Common myeloid progenitor, CD34-positive (primary cell): ENCODE measurements around the gene SDR42E1.
"Not testable (repeated sequence)": the region's sequence is repeated elsewhere in the genome, so short reads cannot be mapped to it uniquely, and the experiment has no call there.

Experiments used
- CTCF ChIA-PET: fragments of 350-600 bp; sonication (Branson Sonifier 250); formaldehyde crosslinking; loops from one replicate; lab custom pipeline; 2021; ENCODE audit warnings: antibody characterized with exemption; lab: Charles Lee
- POLR2A ChIA-PET: fragments of 350-600 bp; sonication (Branson Sonifier 250); formaldehyde crosslinking; loops from one replicate; lab custom pipeline; 2021; ENCODE audit warnings: antibody characterized with exemption; lab: Charles Lee
- DNase-seq, 3 donors: peaks; one replicate each; pipeline versions ENCODE4 v3.0.0 to v3.0.0-alpha.2; 2013
- H3K27ac ChIP-seq, 2 experiments: 1 replicate in 1 of 2; 2 replicates in 1 of 2; pipeline ENCODE4 v1.7.0; 2013; ENCODE audit warnings: inconsistent platforms in 2 of 2, low read length in 2 of 2, mild to moderate bottlenecking in 2 of 2, low read depth in 1 of 2, moderate library complexity in 1 of 2; ENCODE audit not compliant: severe bottlenecking in 2 of 2, insufficient read depth in 1 of 2, poor library complexity in 1 of 2
- H3K27me3 ChIP-seq, 5 experiments: replicated peaks in 2 of 5; 1 replicate in 3 of 5; 2 replicates in 2 of 5; pipeline versions ENCODE4 v1.6.1 to v1.7.0; 2013; ENCODE audit warnings: low read length in 4 of 5, mild to moderate bottlenecking in 2 of 5, moderate library complexity in 2 of 5, inconsistent platforms in 1 of 5; ENCODE audit not compliant: insufficient read depth in 5 of 5, control insufficient read depth in 4 of 5
- H3K36me3 ChIP-seq, 4 experiments: 1 replicate in 2 of 4; 2 replicates in 2 of 4; pipeline versions ENCODE4 v1.6.1 to v1.7.0; 2013; ENCODE audit warnings: low read length in 3 of 4, control low read depth in 1 of 4, mild to moderate bottlenecking in 1 of 4; ENCODE audit not compliant: control insufficient read depth in 4 of 4, insufficient read depth in 4 of 4
- H3K4me1 ChIP-seq, 4 experiments: 1 replicate in 3 of 4; 2 replicates in 1 of 4; pipeline versions ENCODE4 v1.6.1 to v1.7.1; 2013; ENCODE audit warnings: low read length in 3 of 4, mild to moderate bottlenecking in 3 of 4, control low read depth in 1 of 4, inconsistent platforms in 1 of 4, moderate library complexity in 1 of 4; ENCODE audit not compliant: control insufficient read depth in 4 of 4, insufficient read depth in 4 of 4; ENCODE audit errors: control extremely low read depth in 1 of 4
- H3K4me3 ChIP-seq, 7 experiments: 1 replicate in 4 of 7; 2 replicates in 3 of 7; pipeline versions ENCODE4 v1.5.1 to v1.7.0; 2013; ENCODE audit warnings: mild to moderate bottlenecking in 7 of 7, low read length in 6 of 7, moderate library complexity in 6 of 7, inconsistent platforms in 2 of 7, low read depth in 2 of 7, control low read depth in 1 of 7; ENCODE audit not compliant: insufficient read depth in 4 of 7, control insufficient read depth in 1 of 7; ENCODE audit errors: extremely low read depth in 1 of 7
- H3K9me3 ChIP-seq, 5 experiments: 1 replicate in 4 of 5; 2 replicates in 1 of 5; pipeline versions ENCODE4 v1.6.1 to v1.7.1; 2013; ENCODE audit warnings: low read length in 4 of 5, mild to moderate bottlenecking in 2 of 5, inconsistent platforms in 1 of 5, low read depth in 1 of 5, moderate library complexity in 1 of 5; ENCODE audit not compliant: control insufficient read depth in 4 of 5, insufficient read depth in 2 of 5; ENCODE audit errors: control extremely low read depth in 1 of 5
- WGBS: methylation state at CpG from one replicate; pipeline ENCODE4 v1.1.5; 2013; ENCODE audit not compliant: insufficient coverage; 5-methylcytosine and 5-hydroxymethylcytosine counted together

SDR42E1 gene

DNA sequence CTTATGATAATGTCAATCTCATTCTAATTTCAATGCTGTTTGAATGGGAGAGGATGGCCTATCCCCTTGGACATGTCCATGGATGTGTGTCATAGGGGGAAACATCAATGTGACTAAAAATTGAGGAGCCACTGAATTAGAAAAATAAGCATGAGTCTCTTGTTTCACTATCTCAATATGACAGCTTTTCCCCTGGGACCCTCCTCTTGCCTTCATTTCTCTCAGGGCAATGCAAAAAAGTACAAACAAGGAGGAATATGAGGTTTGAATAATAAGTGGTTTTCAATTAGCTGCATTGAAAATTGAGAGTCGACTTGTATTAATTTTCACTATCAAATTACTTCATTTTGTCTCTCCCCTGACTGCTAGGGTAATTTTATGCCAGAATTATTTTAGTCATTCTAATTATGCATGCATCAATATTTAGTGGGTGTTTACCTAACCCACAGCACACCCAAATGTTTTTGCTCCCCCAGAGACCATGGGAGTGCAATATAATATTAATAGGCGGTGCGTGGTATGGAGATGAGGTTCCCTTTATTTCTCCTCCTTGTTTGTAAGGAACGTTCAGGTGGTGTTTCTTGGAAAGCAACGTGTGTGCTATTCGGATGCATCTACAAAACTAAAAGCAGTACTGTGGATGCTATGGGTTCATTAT lies 6.8 kb upstream of the SDR42E1 start:
- no CpG with 5 or more reads among the region's 6 CpGs for WGBS
- CTCF ChIA-PET: interaction anchor here (0.6 kb wide), 1 partner anchor 213 kb away, joined by 3 read pairs; no protein-coding TSS in a partner anchor

DNA sequence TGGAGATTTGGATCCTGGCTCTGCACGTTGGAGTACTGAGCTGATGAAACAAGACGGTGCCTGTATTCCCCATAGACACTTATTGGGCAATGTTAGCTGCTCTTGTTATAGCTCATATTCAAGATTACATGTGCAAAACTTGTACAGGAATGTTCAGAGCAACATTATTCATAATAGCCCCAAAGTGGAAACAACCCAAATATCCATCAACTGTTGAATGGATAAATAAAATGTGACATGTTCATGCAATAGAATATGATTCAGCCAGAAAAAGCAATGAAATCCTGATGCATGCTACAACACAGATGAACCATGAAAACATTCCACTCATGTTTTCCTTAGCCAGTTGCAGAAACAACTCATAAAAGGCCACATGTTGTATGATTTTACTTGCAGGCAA lies 5.7 kb upstream of the SDR42E1 start:
- POLR2A ChIA-PET: no interaction called here
- Histone ChIP-seq H3K4me3 (no peak overlapping the region), H3K27me3 (peaks cover 0 to 7% (median 3%) of the 10 kb centered on the region in 5 experiments), H3K27ac (no peak overlapping the region), H3K36me3 (no peaks in the 10 kb centered on the region), H3K4me1 (no peaks in the 10 kb centered on the region), H3K9me3 (peaks cover 3 to 14% (median 7%) of the 10 kb centered on the region in 5 experiments)
- CTCF ChIA-PET: interaction anchor here (1.0 to 1.2 kb wide), 2 partner anchors 13 to 122 kb away, joined by 3 read pairs; no protein-coding TSS in a partner anchor
- no peak for DNase-seq
- 86% methylated on average over 1 of the region's 2 CpGs for WGBS

More for the DNA sequence above, 6.8 kb upstream of the SDR42E1 start:
- H3K4me3 ChIP-seq: no peak overlapping the region
- H3K4me1 ChIP-seq: no peaks in the 10 kb centered on the region
- H3K27me3 ChIP-seq: peaks cover 0 to 7% (median 3%) of the 10 kb centered on the region in 5 experiments
- no peak overlapping the region for H3K27ac ChIP-seq
- DNase-seq: no peak
- POLR2A ChIA-PET: no interaction called here
- H3K36me3 ChIP-seq: no peaks in the 10 kb centered on the region
- H3K9me3 ChIP-seq: peaks cover 3 to 13% (median 7%) of the 10 kb centered on the region in 5 experiments

DNA sequence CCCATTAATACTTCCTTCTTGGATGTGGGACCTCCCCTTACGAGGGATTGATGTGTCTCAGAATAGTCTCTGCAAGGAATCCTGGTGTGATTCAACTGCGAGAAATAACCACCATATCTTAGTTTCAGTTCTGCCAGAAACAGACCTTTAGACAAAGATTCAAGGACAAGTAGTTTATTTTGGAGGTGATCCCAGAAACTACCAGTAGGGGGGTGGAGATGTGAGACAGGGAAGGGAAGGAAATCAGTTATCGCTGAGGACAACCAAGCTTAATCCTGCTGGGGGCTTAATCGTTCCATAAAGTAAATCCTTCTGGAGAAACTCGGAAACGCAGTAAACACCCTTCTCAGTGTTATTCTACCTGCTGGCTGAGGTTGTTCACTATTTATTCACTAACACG lies 5.0 kb upstream of the SDR42E1 start:
- ChIA-PET POLR2A (no interaction called here), CTCF (interaction anchor here (1.0 to 1.2 kb wide), 2 partner anchors 13 to 122 kb away, joined by 3 read pairs; no protein-coding TSS in a partner anchor)
- H3K27ac ChIP-seq: no peak overlapping the region
- H3K9me3 ChIP-seq: peaks cover 3 to 14% (median 7%) of the 10 kb centered on the region in 5 experiments
- no peaks in the 10 kb centered on the region for H3K36me3 ChIP-seq
- no peak overlapping the region for H3K4me3 ChIP-seq
- H3K4me1 ChIP-seq: peaks cover 0 to 4% (median under 1%) of the 10 kb centered on the region in 4 experiments
- peak in 2 of 3 donors; percentile 26 to 30 for DNase-seq
- 77% methylated on average over 2 of the region's 7 CpGs for WGBS
- H3K27me3 ChIP-seq: peaks cover 0 to 7% (median 3%) of the 10 kb centered on the region in 5 experiments

DNA sequence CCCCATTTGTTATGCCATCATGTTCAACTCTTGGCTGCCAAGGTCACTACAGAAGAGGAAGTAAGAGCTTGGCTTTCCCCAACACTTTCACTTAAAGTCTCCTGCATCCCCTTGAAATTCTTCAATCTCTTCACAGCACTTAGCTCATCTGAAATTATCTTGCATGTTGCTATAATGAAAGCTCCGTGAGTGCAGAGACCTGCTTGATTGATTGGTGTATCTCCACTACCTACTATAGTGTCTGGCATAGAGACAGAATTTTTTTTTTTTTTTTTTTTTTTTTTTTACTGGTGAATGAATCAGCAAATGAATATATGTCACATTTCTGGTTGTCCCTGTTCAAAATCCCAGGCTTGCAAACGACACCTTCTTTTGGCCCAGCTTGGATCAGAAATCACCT lies 1.9 kb upstream of the SDR42E1 start:
- Histone ChIP-seq H3K27ac (no peak overlapping the region), H3K36me3 (peaks cover 0 to 8% (median 0%) of the 10 kb centered on the region in 4 experiments), H3K4me3 (no peak overlapping the region), H3K4me1 (peaks cover 0 to 11% (median 4%) of the 10 kb centered on the region in 4 experiments), H3K9me3 (peaks cover 3 to 25% (median 15%) of the 10 kb centered on the region in 5 experiments), H3K27me3 (peaks cover 0 to 3% (median 0%) of the 10 kb centered on the region in 5 experiments)
- peak in 2 of 3 donors; percentile 35 to 38 for DNase-seq
- ChIA-PET POLR2A (no interaction called here), CTCF (no interaction called here)
- whole genome bisulfite sequencing: 80% methylated on average over 1 of the region's 2 CpGs

DNA sequence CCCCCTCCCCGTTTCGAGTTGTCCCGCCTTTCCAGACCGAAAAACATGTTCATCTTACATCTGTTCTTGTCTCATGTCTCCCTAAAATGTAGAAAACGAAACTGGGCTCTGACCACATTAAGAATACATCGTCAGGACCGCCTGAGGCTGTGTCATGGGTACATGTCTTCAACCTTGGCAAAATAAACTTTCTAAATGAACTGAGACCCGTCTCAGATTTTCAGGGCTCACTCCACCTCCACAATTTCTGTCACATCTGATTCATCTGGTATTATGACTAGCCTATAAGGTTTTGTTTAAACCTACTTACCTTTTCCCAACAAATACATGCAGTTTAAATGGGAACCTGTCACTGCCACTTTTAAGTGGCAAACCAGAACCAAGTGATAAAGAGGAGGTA lies 621 bp downstream of the SDR42E1 start:
- DNase-seq: no peak
- CTCF ChIA-PET: no interaction called here

DNA sequence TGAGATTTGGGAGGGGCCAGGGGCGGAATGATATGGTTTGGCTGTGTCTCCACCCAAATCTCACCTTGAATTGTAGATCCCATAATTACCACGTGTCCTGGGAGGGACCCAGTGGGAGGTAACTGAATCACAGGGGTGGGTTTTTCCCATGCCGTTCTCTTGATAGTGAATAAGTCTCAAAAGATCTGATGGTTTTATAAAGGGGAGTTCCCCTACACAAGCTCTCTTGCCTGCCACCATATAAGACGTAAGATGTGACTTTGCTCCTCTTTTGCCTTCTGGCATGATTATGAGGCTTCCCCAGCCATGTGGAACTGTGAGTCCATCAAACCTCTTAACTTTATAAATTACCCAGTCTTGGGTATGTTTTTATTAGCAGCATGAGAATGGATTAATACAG lies 1.5 kb downstream of the SDR42E1 start:
- Histone ChIP-seq H3K36me3 (peaks cover 0 to 12% (median 2%) of the 10 kb centered on the region in 4 experiments), H3K9me3 (peaks cover 0 to 19% (median 10%) of the 10 kb centered on the region in 5 experiments), H3K4me1 (peaks cover 0 to 11% (median 4%) of the 10 kb centered on the region in 4 experiments)
- POLR2A ChIA-PET, CTCF ChIA-PET, H3K27me3 ChIP-seq, DNase-seq, H3K4me3 ChIP-seq, H3K27ac ChIP-seq: not testable (repeated sequence)
- 100% methylated on average over 1 of the region's 4 CpGs for WGBS

More for the DNA sequence above, 621 bp downstream of the SDR42E1 start:
- WGBS: 96% methylated on average over 7 of the region's 8 CpGs
- Histone ChIP-seq H3K9me3 (peaks cover 3 to 25% (median 15%) of the 10 kb centered on the region in 5 experiments), H3K27ac (peak overlapping the region in 1 of 2 experiments; percentile 19), H3K4me1 (peaks cover 0 to 11% (median 4%) of the 10 kb centered on the region in 4 experiments), H3K4me3 (peak overlapping the region in 6 of 7 experiments; percentile 50 to 84 (median 69)), H3K36me3 (peaks cover 0 to 12% (median 2%) of the 10 kb centered on the region in 4 experiments), H3K27me3 (peaks cover 0 to 3% (median 0%) of the 10 kb centered on the region in 5 experiments)
- POLR2A ChIA-PET: no interaction called here
